ENCODE data around the gene FAM168A. TPM values are rescaled to one million over a fixed set of nuclear protein-coding genes. Genes with fewer than 3 reads are reported as not detected.

The FAM168A gene
- polyA plus RNA-seq, 4 donors, result 42.2 to 50.6 (median 46.0) TPM

- no peak for DNase-seq (ENCODE audit: low read depth in 4 of 4, low spot score in 3 of 4)
Observed at GRCh38 chr11:73563539-73564200, 34.2 kb downstream of the FAM168A start.

GRCh38 chr11:73559743-73560142 is 38.2 kb downstream of the FAM168A start:
- no peak for DNase-seq (ENCODE audit: low read depth in 4 of 4, low spot score in 3 of 4)

GRCh38 chr11:73556966-73557365 is 40.9 kb downstream of the FAM168A start:
- DNase-seq (ENCODE audit: low read depth in 4 of 4, low spot score in 3 of 4), result no peak

GRCh38 chr11:73555615-73556014 is 42.3 kb downstream of the FAM168A start:
- DNase-seq (ENCODE audit: low read depth in 4 of 4, low spot score in 3 of 4), result no peak

- no peak for DNase-seq (ENCODE audit: low read depth in 4 of 4, low spot score in 3 of 4)
Observed at GRCh38 chr11:73554671-73555320, 43.1 kb downstream of the FAM168A start.

- no peak for DNase-seq (ENCODE audit: low read depth in 4 of 4, low spot score in 3 of 4)
Observed at GRCh38 chr11:73553266-73553665, 44.6 kb downstream of the FAM168A start.

GRCh38 chr11:73551677-73552076 is 46.2 kb downstream of the FAM168A start:
- no peak for DNase-seq (ENCODE audit: low read depth in 4 of 4, low spot score in 3 of 4)

- no peak for DNase-seq (ENCODE audit: low read depth in 4 of 4, low spot score in 3 of 4)
Observed at GRCh38 chr11:73549376-73549775, 48.5 kb downstream of the FAM168A start.

GRCh38 chr11:73547706-73548595 is 50.0 kb downstream of the FAM168A start:
- DNase-seq (ENCODE audit: low read depth in 4 of 4, low spot score in 3 of 4), result no peak

- no peak for DNase-seq (ENCODE audit: low read depth in 4 of 4, low spot score in 3 of 4)
Observed at GRCh38 chr11:73542175-73542574, 55.7 kb downstream of the FAM168A start.

GRCh38 chr11:73539506-73540084 is 58.3 kb downstream of the FAM168A start:
- no peak for DNase-seq (ENCODE audit: low read depth in 4 of 4, low spot score in 3 of 4)

- DNase-seq (ENCODE audit: low read depth in 4 of 4, low spot score in 3 of 4), result no peak
Observed at GRCh38 chr11:73538381-73538872, 59.5 kb downstream of the FAM168A start.

- DNase-seq (ENCODE audit: low read depth in 4 of 4, low spot score in 3 of 4), result no peak
Observed at GRCh38 chr11:73537969-73538368, 59.9 kb downstream of the FAM168A start.

GRCh38 chr11:73536961-73537360 is 61.0 kb downstream of the FAM168A start:
- no peak for DNase-seq (ENCODE audit: low read depth in 4 of 4, low spot score in 3 of 4)

GRCh38 chr11:73532310-73532709 is 65.6 kb downstream of the FAM168A start:
- no peak for DNase-seq (ENCODE audit: low read depth in 4 of 4, low spot score in 3 of 4)

GRCh38 chr11:73531386-73531785 is 66.5 kb downstream of the FAM168A start:
- DNase-seq (ENCODE audit: low read depth in 4 of 4, low spot score in 3 of 4), result no peak

- DNase-seq (ENCODE audit: low read depth in 4 of 4, low spot score in 3 of 4), result no peak
Observed at GRCh38 chr11:73530109-73530508, 67.8 kb downstream of the FAM168A start.

- no peak for DNase-seq (ENCODE audit: low read depth in 4 of 4, low spot score in 3 of 4)
Observed at GRCh38 chr11:73529204-73529530, 68.7 kb downstream of the FAM168A start.

GRCh38 chr11:73528483-73529203 is 69.3 kb downstream of the FAM168A start:
- DNase-seq (ENCODE audit: low read depth in 4 of 4, low spot score in 3 of 4), result no peak

GRCh38 chr11:73528013-73528412 is 69.9 kb downstream of the FAM168A start:
- no peak for DNase-seq (ENCODE audit: low read depth in 4 of 4, low spot score in 3 of 4)

Data from left renal pelvis (tissue), 4 donors.